HepG2 (cell line): Measurements from ENCODE around the gene OARD1.

Experiments
- ETV6 ChIP-seq: sonication (generic); formaldehyde crosslinking; conservative IDR thresholded peaks from 2 replicates; pipeline ENCODE4 v1.4.0; 2020; ENCODE audit warnings: missing genetic modification reagents
- EZH2 ChIP-seq: conservative IDR thresholded peaks from 2 replicates; pipeline ENCODE4 v1.6.1; 2012; ENCODE audit warnings: mild to moderate bottlenecking, low read depth, low read length, moderate library complexity
- FOXM1 ChIP-seq: sonication (generic); formaldehyde crosslinking; IDR thresholded peaks from 2 replicates; pipeline ENCODE4 v1.5.0; 2020; ENCODE audit warnings: missing genetic modification reagents
- HDAC6 ChIP-seq: fragments of 200-600 bp; sonication (generic); IDR thresholded peaks from 2 replicates; pipeline ENCODE4 v1.7.0; 2017; ENCODE audit warnings: mild to moderate bottlenecking, antibody characterized with exemption, low read length, low read depth
- JUN ChIP-seq: sonication (generic); formaldehyde crosslinking; IDR thresholded peaks from 2 replicates; pipeline ENCODE4 v1.4.0; 2020; ENCODE audit warnings: mild to moderate bottlenecking, missing genetic modification reagents
- POLR2A ChIP-seq, 2 experiments: IDR thresholded peaks; 2 replicates each; pipeline ENCODE4 v1.6.1; 2011; ENCODE audit warnings: low read depth in 2 of 2, low read length in 2 of 2, mild to moderate bottlenecking in 1 of 2, moderate library complexity in 1 of 2; ENCODE audit not compliant: insufficient read depth in 1 of 2
- POLR2AphosphoS5 ChIP-seq: IDR thresholded peaks from 2 replicates; pipeline ENCODE4 v1.6.1; 2012; ENCODE audit warnings: low read depth, low read length
- RFXANK ChIP-seq: IDR thresholded peaks from 2 replicates; pipeline ENCODE4 v1.6.1; 2016
- TBP ChIP-seq: sonication (generic); formaldehyde crosslinking; IDR thresholded peaks from 2 replicates; pipeline ENCODE4 v1.5.0; 2020; ENCODE audit warnings: missing genetic modification reagents
- ZBTB14 ChIP-seq: sonication (generic); formaldehyde crosslinking; IDR thresholded peaks from 2 replicates; pipeline ENCODE4 v1.4.0; 2020; ENCODE audit warnings: missing genetic modification reagents
- ZBTB8A ChIP-seq: sonication (generic); formaldehyde crosslinking; IDR thresholded peaks from 2 replicates; pipeline ENCODE4 v1.4.0; 2020; ENCODE audit warnings: mild to moderate bottlenecking, low read depth, missing genetic modification reagents, borderline replicate concordance
- ZFX ChIP-seq: sonication (generic); formaldehyde crosslinking; IDR thresholded peaks from 2 replicates; pipeline ENCODE4 v1.4.0; 2020; ENCODE audit warnings: mild to moderate bottlenecking, low read depth, missing genetic modification reagents, moderate library complexity
- ZNF274 ChIP-seq: sonication (generic); formaldehyde crosslinking; IDR thresholded peaks from 2 replicates; pipeline ENCODE4 v1.5.1; 2020; ENCODE audit warnings: mild to moderate bottlenecking, missing genetic modification reagents

DNA sequence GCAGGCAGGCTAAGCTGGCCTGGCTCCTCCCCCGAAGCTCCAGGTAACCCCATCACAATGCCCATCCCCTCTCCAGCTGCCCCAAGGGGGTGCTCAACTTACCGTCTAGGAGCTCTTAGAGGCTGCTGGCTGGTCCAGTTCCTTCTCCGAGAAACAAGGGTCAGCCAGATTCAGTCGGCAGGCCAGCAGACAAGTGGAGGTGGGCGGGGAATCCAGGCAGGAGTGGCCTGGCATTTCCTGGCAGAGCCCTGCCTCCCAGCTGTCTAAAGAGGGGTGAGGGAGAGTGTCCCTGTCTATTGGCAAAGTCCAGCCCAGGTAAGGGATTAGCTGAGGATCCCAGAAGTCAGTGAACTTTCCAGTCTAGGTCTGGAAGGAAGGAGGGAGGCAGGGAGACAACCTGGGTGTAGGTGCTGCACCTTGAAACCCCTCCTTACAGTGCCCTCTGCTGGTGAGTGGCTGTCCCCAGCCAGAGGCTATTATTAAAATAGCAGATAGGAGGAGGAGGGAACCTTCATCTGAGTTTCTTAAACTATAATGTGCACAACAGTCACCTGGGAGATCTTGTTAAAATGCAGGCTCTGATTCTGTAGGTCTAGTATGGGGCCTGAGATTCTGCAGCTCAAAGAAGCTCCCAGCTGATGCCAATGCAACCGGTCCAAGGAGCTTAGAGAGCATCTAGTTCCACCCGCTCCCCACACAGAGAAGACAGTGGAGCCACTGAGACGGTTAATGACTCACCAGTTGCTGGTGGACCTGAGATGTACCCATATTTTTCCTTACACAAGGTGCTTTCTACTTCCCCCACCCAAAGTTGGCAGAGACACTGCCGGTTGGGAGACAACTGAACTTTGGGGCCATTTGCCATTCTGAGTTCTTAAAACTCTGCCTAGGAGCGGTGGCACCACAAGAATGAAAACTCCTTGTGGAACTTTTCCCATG lies 32.8 kb downstream of the OARD1 start, which contains the start of gene UNC5CL:
- TF ChIP-seq HDAC6, result no peak
- no peak for TF ChIP-seq POLR2AphosphoS5
- TF ChIP-seq TBP (CRISPR knock-in tag), result no peak
- no peak for TF ChIP-seq ZBTB14
- no peak for TF ChIP-seq RFXANK (CRISPR knock-in tag)
- no peak for TF ChIP-seq ZFX (CRISPR knock-in tag)
- TF ChIP-seq POLR2A (IDR thresholded peaks at IDR 0.05; ENCODE audit: insufficient read depth in 1 of 2, low read depth in 2 of 2, low read length in 2 of 2), result no peak
- no peak for TF ChIP-seq EZH2
- no peak for TF ChIP-seq ETV6
- no peak for TF ChIP-seq ZNF274 (CRISPR knock-in tag)
- TF ChIP-seq ZBTB8A, result no peak
- no peak for TF ChIP-seq JUN (CRISPR knock-in tag)
- TF ChIP-seq FOXM1 (CRISPR knock-in tag), result no peak
